ENCODE data around the gene SYNE4.

SYNE4 gene

DNA sequence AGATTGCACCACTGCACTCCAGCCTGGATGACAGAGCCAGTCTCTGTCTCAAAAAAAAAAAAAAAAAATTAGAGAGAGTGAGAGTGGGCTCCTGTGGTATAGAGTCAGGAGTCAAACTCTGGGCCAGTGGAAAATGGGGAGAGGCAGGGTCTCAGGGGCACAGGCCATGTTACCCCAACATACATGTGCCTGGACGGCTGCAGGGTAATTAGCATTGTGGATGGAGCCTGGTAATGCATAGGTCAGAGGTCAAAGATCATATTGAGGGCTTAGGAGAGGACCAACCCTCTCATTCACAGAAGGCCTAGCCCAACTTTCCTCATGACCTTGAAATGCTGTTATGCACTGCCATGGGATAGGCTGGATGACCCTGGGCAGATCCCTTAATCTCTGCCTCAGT is 16.9 kb upstream of the SYNE4 start:
- DNase-seq = no peak

DNA sequence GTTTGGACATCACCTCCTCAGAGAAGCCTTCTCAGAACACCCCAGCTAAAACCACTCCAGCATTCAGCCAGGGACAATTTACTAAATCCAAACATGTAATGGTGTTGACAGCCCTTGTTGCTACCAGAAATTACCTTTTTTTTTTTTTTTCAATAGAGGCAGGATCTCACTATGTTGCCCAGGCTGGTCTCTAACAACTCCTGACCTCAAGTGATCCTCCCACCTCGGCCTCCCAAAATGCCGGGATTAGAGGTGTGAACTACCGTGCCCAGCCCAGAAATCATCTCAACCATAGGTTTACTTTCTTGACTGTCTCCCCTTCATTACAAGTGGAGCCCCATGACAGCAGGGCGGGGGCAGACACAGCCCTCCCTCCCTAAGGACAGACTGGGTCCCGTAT is 14.8 kb upstream of the SYNE4 start:
- DNase-seq = no peak

DNA sequence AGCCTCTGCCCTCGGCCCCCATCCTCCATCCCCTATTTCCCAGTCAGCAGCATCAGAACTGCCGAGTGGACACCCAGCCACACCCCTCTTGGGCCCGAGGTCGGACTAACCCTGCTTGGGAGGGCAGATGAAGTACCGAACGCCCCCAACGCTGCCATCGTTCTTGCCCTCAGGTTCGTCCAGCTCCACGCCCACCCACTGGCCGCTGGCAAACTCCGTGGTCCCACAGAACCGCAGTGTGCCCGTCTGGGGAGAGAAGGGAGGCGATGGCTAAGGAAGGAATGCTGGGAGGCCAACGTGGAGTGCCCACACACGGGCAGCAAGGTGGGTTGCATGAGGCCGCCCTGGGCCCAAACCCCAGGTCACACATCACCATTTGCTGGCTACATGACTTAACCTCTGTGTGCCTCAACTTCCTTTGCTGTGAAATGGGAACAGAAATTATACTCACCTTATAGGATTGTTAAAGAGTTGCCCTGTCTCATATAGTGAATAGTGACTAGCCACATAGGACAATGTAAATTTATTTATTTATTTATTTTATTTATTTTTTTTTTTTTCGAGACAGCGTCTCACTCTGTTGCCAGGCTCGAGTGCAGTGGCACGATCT is 10.6 kb upstream of the SYNE4 start:
- DNase-seq = no peak

DNA sequence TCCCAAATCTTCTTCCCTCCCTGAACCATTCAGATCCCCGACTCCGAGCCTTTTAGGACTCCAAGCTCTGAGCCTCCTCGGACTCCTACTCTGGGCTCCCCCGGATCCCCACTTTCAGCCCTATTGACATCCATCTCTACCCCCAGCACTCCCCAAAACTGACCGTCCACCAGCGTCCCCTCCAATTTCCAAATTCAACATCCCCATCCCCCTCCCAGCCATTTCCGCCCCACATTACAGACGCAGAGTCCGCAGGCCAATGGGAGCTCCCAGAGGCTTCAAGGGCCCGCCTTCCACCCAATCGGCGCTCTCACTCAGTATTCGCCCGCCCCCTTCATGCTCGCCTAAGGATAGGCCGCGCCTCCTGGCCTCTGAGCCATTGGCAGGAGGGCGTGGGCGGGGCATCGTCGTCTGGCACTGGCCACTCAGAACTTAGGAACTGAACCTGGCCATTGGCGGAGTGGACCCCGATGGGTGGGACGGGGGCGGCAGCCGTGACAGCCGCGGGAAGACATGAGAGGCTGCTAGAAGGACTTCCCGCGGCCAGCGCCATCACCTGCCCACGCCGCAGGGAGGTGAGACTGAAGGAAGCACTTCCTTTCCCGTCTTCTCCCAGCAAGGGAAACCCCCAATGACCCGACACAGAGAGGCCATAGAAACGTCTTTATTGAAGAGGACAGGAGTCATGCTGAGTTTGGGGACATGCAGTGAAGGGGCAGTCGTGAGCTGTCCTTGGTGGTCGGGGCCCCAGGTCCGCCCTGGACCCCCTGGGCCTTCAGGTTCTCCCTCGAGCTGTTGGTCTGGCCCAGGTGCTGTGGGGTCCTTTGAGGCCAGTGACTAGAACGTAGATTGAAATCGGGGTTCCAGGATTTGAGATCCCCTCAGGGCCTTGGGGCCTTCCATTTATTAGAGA is 5.7 kb upstream of the SYNE4 start, which contains the start of gene ALKBH6:
TSS of gene ALKBH6 (minus strand) at position 202 of the 913 bp plus-strand sequence. CDS start 816 bp downstream, outside the sequence.
- peak; percentile 99 for DNase-seq

DNA sequence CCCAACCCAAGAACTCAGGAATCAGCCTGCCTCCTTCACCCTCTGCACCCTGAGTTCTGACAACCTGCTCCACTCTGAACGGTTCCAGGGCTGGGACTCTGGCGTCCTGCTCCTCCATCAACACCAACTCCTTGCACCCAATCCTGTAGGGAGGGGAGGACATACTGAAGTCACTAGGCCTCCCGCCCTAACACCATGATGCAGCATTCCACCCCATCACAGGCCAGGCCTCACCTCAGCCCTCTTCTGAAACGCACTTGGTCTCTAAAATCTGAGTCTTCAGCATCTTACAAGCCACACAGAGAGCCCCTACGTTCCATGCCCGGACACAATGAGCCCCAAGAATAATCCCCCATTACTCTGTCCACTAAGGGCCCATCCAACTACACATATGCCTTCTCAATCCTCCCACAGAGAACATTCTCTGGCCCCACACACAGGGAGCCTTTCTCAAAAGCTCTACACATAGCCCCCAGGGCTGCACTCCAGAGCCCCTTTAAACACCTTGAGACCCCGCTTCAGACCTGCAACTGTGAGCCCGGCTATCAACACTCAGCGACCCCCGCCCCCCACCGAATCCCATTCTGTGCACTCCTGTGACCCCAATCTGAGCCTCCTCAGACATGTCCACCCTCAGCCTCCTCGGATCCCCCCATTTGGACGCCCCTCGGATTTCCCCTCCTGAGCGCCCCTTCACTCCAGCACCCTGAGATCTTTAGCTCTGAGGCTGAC is 4.8 kb upstream of the SYNE4 start:
- DNase-seq = no peak

DNA sequence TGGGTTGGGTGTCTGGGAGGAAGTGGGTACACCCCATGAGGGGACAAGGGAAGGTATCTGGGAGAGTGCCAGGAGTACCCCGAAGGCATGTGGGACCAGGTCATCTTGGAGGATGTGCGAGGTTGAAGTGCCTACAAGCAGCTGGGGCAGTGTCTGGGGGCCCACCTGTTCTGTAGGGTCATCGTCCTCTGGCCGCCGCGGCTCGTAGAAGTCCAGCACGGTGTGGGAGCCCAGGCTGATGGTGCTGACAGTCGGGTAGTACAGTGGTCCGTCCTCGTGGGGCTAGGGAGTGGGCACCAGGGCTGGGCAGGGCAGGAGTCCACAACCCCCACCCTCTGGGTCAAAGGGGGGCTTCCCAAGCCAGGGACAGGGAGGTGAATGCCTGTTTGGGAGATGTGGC is 1.8 kb upstream of the SYNE4 start:
- DNase-seq = no peak

DNA sequence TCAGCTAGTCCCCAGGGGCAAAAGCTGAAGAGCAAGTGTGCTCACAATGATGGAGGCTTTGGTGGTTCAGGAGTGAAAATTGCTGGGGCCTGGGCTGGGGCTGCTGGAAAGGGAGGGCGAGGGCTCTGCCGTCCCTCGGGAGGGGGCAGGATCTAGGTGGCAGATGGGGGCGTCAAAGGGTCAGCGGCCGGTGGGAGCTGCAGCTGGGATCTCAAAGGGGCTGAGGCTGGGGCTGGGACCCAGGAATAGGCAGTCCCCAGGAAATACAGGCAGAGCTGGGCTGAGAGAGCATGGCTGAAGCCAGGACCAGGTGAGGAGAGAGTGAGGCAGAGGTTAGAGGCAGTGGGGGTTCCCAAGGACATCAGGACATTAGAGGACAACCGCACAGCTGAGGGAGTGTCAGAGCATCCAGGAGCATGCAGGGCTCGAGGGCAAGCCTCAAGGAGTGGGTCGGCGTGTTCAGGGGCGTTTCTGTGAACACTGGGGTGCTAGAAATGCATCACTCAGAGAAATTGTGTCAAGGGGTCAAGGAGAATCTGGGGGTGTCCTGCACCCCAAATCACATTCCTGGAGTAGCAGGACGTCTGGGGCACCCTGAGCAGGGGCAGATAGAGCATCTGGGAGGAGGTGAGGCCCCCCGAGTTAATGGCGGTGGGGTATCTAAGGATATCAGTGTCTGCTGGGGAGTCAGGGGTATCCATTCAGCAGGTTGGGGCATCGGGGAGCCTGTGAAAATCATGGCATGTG is 1.2 kb upstream of the SYNE4 start:
- DNase-seq = no peak

DNA sequence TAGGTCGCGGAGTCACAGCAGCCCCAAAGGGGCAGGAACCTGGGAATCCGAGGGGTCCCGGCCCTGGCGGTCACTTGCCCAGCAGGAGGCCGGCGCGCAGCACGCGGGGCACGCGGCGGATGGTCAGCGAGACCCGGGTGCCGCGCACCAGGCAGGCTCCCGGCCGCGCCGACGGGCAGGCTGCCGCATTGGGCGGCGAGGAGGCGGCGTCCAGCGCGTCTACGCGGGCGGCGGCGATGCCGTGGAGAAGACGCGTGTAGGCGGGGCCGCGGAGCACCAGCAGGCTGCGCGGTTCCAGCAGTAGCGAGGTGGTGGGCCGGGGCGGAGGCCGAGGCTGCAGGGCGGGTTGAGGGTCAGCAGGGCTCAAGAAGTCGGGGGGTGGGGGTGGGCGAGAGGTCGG is 607 bp upstream of the SYNE4 start:
- DNase-seq = peak; percentile 46

DNA sequence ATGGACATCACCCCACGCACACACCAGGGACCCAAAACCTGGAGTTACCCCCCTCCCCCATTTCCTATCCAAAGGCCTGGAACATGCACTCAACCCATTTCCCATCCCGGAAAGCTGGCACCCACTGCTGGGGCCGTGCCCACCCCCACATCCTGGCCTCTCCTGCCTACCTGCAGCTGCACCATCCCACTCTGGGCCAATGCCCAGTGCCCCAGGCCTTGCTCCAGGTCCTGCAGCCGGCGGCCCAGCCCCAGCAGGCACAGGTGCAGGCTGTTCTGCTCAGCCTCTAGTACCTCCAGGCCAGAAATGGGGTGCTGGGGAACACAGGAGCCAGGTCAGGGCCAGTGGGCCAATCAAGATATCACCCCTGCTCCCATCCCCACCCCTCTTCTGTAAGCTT is 1.7 kb downstream of the SYNE4 start:
- no peak for DNase-seq

DNA sequence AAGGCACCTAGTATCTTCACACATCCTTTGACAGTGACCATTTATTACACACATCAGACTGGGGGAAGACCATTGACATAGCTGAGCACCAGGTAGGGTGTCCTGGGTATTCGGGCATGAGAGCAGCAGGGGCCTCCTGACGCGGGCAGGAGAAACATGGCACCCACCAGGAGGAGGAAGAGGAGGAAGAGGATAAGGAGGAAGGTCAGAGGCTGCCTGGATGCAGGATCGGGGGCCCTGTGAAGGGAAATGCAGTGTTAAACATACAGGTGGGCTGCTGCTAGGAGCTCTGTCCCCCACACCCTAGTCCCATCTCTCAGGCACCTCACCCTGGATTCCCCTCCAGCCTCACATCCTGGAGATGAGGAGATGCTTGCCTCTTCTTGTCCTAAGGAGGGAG is 5.3 kb downstream of the SYNE4 start:
- DNase-seq = no peak

DNA sequence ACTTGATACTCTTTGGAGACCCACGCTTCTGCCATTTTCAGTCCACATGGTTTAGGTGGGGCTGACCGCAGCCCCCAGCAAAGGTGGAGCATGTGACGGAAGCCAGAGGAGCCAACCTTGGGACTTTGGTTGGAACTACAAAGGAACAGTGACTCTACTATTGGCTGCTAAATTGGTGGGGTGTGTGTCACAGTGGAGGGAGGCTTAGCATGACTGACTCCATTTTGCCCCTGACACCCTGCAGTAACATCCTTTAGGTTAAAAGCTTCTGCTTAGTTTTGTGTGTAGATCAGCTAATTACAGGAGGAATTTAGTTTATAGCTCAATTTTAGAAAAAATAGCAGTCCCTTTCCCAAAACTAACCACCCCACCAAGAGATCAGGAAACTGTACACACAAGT is 7.0 kb downstream of the SYNE4 start:
- DNase-seq = no peak

DNA sequence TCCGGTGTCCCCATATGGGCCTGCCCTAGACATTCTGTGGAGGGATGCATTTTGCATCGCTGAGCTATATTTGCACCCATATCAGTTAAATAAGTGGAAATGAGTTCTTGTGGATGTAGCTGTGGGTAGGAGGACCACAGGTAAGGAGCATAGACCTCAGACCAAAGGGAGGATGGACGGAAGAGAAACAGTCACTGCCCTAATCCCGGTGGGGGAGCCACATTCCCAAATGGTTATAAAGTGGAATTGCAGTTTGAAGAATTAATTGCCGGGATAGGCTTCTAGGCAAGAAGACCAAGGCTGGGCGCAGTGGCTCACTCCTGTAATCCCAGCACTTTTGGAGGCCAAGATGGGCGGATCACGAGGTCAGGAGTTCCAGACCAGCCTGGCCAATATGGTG is 11.8 kb downstream of the SYNE4 start:
- no peak for DNase-seq

DNA sequence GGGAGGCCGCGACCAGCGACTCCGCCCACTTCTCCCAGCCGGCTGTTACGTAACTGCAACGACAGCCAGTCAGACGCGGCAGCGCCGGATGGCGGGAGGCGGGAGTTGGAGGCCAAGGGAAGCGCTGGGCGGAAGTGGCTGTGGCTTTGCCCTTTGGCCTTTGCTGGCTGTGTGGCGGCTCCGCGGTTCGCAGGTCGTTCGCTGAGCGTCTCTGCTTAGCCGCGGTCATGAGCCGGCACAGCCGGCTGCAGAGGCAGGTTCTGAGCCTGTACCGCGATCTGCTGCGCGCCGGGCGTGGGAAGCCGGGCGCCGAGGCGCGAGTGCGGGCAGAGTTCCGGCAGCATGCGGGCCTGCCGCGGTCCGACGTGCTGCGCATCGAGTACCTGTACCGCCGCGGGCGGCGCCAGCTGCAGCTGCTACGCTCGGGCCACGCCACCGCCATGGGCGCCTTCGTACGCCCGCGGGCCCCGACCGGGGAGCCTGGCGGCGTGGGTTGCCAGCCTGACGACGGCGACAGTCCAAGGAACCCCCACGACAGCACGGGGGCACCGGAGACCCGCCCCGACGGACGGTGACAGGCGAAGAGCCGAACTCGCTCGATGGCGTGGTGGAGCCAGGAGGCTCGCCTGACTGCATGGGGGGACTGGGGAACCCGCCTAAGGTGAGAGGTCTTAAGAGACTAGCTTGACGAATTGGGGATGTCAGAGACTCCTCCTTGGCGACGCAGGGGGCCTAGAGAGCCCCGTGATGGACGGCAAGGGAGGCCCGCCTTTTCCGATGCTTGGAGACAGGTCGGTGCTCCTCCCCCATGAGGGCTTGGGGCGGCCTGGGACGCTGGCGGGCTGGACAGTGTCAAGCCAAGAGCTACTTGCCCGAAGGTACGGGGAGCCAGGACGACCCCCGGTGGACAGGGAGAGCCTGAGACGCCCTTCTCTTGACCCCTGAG is 13.3 kb downstream of the SYNE4 start, which contains the start of gene SDHAF1:
TSS of gene SDHAF1 (plus strand) at position 141 of the 946 bp plus-strand sequence. CDS start at position 228, 87 bp downstream.
- DNase-seq = peak; percentile 93

DNA sequence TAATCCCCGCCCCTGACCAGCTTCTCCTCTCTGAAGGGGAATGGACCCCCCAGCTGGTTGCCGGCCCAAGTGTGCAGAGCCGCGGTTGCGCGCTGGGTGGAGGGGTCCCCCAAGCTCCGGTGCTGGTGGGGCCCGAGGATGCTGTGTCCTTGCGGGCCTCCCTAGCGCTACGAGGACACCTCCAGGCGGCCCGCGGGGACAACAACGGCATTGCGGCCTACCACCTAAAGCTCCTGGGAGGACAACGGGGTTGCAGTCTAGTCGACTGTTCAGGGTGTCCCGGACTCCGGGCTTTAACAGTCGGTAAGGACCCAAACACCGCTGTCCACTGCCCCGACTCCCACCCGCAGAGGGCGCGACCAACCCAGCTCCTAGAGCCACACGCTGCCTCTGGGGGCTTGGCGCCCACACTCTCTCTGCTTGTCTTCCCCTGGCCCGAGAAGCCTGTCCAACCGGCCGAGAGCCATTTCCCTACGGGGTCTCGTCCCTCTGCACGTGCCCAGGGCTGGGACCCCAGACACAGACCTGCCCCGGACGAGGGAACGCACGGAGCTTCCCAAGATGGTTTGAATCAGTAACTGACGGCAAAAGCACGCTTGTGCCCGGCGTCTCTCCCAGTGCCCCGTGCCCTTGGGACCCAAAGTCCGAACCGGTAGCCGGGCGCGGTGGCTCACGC is 14.6 kb downstream of the SYNE4 start:
- DNase-seq = no peak

DNA sequence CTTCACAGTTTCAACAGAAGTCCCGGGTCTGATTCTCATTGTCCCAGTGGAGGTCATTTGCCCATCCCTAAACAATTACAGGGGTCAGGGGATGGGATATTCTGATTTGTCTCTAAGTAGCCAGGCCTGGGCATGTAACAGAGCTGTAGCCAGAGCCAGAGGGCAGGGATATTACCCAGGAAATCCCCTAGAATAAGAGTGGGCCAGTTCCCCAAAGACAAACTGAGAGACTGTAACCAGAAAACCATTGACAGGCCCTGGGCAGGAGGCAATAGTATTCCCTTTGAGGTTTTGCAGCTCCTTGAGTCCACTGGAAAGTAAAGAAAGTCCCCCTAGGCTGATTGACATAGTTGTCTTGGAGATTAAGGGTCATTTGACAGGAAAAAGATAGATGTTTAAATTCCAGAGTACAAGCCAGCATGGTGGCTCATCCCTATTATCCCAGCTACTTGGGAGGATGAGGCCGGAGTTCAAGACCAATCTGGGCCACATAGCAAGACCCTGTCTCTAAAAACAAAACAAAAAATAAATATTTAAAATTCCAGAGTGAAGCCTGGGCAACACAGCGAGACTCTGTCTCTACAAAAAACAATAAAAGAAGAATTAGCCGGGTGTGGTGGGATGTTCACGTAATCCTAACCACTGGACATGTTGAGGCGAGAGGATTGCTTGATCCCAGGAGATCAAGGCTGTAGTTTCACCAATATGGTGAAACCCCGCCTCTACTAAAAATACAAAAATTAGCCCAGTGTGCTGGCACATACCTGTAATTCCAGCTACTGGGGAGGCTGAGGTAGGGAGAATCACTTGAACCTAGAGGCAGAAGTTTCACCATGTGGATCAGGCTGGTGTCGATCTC is 15.5 kb downstream of the SYNE4 start:
- DNase-seq = no peak

DNA sequence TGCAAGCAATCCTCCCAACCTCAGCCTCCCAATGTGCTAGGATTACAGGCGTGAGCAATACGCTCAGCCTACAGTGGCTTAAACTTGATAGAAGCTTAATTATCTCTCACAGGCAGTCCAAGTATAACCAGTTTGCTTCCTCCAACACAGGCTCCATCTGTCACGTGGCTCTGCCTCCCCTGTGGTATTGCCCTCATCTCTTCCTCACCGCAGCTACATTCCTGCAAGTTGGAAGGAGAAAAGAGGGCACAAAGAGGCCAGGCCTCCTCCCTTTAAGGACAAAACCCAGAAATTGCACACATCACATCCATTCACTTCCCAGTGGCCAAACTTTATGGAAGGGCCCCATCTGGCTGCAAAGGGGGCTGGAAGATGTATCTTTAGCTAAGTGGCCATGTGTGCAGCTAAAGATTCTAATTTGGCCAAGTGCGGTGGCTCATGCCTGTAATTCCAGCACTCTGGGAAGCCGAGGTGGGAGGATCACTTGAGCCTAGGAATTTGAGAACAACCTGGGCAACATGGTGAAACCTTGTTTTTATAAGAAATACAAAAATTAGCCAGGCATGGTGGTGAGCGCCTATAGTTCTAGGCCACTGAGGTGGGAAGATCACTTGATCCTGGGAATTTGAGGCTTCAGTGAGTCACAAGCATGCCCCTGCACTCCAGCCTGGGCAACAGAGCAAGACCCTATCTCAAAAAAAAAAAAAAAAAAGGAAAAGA is 16.7 kb downstream of the SYNE4 start:
- DNase-seq = no peak

DNA sequence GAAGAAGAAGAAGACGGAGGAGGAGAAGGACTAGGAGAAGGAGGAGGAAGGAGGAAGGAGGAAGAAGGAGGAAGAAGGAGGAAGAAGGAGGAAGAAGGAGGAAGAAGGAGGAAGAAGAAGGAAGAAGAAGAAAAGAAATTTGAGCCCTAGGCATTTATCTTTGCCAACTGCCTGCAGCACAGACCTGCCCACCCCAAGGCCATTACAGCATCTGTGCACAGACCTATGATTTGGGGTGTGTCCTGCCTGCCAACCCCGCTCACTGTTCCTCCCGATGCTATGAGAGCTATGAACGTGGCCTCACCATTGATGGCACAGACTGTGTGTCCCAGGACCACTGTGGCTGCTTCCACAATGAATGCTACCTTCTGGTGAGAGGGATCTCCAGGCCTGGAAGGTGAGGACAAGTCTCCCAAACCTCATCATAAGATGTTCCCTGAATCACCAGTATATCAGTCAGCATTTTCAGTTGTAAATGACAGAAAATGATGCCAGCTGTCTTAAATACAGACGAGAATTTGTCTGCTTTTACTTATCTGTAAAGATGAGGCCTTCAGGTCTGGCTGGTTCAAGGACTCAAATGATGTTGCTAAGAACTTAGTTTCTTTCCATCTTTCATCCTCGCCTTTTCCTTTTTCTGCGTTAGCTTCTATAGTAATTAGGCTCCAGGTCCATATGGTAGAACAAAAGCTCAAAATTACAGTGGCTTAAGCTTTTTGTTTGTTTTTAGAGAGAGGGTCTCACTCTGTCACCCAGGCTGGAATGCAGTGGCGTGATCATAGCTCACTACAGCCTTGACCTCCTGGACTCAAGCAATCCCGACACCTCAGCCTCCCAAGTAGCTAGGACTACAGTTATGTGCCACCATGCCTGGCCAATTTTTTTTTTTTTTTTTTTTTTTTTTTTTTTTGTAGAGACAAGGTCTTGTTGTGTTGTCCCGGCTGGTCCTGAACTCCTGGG is 17.6 kb downstream of the SYNE4 start:
- no peak for DNase-seq

DNA sequence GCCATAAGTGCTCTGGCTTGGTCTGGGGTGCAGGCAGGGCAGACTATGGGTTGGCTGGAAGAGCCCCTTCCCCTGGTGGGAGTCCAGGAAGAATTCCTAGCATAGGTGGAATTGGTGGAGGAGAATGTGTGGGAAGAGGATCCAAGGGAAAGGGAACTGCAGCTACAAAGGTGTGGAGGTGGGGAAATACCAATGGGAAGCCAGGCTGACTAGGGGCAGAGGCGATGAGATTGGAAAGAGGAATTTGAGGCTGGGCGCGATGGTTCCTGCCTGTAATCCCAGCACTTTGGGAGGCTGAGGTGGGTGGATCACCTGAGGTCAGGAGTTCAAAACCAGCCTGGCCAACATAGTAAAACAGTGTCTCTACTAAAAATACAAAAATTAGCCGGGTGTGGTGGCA is 18.5 kb downstream of the SYNE4 start:
- DNase-seq = no peak

Data from CD4-positive, alpha-beta T cell treated with Interleukin-12 subunit alpha and Interleukin-12 subunit beta, for 1 hour (primary cell).